NCI-H82 (cell line): ENCODE results near the gene STARD5.

Source experiments
- DNase-seq: peaks from one replicate; lab custom pipeline; 2025; lab: John Stamatoyannopoulos, UW

STARD5 gene

DNA sequence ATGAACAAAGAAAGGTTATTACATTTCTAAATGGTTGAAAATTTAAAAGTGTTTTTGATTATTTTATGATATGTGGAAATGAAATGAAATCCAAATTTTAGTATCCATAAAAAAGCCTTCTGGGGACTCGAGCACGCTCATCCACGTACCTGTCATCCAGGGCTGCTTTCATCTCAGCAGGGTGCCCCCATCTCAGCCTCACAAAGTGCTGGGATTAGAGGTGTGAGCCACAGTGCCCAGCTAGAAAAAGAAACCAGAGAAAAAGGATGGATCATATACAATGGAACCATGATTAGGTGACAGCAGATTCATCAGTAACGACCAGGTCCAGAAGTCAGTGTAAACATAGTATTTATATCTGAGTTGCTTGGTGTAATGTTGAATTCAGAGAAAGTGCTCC, 49.7 kb downstream of the STARD5 start:
- DNase-seq, result no peak

DNA sequence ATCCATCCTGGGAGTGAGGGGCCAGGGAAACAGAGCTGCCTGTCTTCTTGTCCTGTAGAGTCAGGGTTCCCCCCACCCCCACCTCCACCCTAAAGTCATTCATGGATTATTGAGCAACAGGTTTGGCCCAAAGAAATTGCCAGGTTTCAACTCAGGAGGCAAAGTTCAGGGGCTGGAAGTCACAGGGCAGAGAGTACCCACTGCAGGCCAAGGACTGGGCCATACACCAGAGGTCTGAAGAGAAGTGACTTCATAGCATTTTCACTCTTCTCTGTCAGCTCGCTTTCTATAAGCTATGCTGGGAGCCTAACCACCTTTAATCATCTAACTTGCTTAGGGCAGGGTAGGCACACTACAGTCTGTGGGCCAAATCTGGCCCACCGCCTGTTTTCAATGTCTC, 50.1 kb downstream of the STARD5 start:
- no peak for DNase-seq

DNA sequence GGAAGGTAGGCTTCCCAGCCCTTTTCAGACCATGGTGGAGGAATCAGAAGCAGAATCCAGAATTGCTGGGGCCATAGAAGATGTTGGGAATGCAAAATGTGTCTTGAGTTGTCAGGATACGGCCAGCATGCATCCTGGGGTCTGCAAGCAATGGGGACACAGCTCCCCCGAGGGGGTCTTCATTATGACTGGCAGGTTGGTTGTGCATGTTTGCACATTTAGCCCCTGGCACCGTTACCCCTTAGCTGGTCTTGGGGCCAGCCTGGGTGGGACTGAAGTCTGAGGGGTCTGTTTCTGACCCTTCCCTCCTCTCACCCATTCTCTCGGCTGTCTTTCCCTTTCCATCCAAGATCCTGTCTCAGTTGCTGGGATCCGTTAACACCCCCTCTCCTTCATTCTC, 50.7 kb downstream of the STARD5 start:
- no peak for DNase-seq

DNA sequence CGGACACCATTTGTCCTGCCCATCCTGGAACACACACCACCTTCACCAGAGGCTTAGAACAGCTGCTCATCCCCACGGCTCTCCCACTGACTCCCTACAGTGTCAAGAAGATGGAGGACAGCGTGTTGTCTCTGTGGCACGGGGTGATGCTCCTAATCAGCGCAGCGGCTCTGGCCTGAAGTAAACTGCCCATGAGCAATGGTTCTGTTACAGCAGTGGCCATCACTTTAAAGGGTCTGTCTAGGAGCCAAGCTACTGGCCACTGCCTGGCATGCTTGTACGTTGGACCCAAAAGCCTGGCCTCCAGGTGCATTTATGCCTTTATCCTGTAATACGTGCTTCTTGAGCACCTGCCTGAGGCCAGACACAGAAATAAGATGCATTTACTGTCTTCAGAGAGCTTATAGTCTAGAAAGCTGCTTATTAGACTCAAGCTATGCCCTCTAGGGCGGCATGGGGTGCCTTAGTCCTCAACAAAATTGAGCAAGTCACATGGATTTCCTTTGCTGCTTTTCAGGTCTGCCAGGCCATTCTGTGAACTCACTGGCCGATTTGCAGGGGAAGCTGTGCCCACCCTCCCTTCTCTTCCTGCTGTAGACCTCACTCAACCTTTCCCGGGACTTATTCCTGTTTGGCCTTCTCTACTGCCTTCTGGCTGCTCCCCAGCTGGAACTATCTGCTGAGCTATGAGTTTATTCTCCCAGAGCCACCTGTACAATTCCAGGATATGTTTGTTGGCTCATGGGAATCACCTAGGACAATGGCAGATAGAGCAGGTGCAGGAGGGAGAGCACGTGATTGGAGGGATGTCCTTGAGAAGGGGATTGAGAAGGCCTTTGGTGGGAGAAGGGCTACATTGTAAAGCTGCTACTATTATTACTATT, 51.9 kb downstream of the STARD5 start:
- DNase-seq, result no peak

DNA sequence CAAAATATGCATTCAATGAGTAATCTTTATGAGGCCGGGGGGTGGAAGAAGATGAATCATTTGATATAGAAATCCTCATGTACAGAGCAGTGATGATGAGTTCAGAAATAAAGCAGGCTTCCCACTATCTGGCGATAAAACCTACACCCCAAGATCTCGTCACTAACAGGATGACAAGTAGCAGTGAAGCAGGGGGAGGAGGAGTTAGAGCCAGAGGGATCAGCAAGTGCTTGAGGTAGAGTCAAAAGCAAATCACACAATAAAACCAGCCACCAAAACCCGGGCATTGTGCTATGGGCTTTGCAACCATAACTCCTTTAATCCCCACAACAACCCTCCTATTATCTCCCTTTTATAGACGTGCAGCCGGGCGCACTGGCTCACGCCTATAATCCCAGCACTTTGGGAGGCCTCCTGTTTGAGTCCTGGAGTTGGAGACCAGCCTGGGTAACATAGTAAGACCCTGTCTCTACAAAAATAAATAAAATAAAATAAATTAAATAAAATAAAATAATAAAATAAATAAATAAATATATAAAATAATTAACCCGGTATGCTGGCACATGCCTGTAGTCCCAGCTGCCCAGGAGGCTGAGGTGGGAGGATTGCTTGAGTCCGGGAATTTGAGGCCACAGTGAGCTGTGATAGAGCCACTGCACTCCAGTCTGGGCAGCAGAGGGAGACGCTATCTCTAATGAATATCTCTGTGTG, 53.0 kb downstream of the STARD5 start:
- peak; percentile 92 for DNase-seq

DNA sequence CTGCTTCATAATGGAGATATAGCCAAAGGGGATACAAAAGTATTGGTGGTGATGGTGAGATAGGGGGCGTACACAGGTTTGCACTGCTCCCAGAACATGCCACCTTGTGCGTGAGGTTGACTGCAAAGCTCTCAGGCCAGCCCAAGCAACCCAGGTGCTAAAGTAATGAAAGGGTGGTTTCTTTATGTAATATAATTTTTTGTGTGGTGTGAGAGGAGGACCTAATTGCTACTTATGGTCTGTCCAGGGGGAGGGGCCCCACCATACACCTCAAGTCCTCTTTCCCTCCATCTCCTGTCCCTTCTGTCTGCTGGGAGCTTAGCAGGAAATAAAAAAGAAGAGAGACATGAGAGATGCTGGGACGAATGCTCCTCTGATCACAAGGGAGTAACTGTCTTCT, 53.8 kb downstream of the STARD5 start:
- no peak for DNase-seq

DNA sequence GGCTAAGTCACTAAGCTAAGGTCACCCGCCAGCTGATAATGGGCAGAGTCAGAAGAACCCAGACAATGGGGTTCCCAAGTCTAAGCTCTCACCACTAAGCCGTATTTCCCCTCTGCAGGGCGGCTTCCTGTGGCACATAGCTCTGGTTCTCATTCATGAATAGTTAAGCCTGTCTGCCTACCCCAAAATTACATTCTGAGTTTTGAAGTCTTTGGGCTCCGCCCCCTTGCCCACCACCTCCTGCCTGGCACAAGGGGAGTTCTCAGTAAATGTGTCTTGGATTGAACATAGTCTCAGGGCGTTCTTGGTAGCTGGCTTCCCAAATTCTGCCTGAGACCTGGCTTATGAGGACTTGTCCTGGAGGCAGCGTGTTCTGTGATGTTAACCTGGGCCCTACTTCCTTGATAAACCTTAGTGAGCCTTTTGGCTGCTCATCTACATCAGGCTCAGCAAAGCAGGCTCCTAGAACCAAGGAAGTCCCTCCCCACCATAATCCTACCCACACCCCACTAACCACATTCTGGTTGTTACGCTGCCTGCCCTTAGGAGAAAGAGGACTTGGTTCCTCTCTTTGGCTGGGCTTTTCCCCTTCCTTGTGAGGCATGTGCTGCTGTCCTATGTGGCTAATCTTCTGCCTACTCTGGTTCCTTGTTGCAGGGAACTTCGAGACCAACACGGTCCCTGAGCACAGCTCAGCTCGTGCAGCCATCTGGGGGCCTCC, 54.9 kb downstream of the STARD5 start:
- DNase-seq, result no peak

DNA sequence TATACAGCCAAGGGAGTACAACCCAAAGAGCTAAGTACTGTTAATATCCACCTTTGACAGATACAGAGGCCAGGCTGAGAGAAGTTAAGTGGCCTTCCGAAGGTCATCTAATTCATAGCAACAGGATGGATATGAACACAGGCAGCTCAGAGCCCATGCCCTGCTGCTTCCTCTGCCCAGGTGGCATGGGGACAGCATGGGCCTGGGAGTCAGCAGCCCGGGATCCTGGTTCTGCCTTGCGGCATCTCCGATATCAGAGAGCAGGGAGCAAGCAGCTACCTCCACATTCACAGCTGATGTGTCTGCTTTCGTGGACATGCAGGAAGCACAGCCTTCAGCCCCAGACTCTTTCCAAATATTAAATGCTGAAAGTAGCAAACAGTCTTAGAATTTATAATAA, 55.6 kb downstream of the STARD5 start:
- DNase-seq, result no peak

DNA sequence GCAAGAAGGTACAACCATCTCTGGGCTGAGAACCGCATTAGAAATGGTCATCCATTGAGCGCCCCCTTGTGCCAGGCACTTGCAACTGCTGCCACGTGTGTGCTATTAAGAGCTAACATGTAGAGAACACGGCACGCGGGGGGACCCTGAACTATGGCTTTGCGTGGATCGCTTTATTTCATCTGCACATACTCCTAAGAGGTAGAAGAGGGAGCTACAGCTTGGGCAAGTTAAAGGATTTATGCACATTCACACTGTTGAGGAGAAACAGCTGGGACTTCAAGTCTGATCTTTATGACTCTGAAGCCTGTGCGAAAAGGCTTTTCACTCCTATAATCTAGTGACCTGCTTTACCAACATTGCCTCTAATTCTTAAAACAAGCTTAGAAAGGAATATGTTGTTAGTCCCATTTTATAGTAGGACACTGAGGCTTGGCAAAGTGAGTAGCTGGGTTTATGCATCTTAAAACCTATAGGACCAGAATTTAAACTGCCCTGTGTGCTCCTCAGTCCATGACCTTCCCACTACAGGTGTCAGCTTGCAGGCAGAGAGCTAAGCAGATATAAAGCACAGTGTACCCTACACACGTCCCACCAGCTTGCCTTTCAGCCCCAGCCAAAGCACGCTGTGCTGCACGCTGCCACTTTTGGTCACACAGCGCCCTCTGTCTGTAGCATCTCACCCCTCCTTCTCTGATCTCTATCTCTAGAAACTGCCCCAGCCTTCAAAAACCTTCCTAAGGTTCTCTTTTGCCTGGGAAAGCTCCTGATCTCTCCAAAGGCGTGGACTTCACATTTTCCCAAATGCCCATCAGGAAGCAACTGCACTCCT, 57.8 kb downstream of the STARD5 start:
- DNase-seq, result peak; percentile 95

DNA sequence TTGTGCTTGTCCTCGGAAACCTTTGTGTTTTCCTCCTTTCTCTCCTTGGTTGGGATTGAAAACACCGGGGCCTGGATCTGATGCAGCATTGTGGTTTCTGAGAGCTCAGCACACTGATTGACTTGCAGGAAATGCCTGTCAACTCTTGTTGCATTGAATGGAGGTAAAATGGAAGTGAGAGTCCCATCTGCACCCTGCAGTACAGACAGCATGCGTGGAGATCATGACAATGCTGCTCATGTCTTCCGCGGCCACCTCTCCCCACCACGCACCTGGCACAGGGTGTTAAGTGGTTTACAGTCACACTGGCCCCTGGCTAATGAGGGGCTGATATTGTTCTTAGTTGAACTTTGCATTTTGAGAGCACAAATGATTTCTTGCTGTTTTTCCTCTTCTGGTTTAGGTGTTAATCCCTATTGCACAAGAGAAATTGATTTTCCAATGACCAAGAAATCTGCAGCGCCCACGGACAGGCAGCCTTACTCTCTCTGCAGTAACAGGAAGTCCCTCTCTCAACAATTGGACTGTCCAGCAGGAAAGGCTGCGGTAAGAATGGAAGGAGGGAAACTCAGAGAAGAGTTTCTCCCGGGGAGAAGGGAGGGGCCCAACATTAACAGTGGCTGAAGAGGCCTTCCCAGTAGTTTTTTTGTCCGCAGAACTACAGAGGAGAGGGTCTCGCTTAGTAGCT, 58.5 kb downstream of the STARD5 start:
- DNase-seq, result peak; percentile 42

DNA sequence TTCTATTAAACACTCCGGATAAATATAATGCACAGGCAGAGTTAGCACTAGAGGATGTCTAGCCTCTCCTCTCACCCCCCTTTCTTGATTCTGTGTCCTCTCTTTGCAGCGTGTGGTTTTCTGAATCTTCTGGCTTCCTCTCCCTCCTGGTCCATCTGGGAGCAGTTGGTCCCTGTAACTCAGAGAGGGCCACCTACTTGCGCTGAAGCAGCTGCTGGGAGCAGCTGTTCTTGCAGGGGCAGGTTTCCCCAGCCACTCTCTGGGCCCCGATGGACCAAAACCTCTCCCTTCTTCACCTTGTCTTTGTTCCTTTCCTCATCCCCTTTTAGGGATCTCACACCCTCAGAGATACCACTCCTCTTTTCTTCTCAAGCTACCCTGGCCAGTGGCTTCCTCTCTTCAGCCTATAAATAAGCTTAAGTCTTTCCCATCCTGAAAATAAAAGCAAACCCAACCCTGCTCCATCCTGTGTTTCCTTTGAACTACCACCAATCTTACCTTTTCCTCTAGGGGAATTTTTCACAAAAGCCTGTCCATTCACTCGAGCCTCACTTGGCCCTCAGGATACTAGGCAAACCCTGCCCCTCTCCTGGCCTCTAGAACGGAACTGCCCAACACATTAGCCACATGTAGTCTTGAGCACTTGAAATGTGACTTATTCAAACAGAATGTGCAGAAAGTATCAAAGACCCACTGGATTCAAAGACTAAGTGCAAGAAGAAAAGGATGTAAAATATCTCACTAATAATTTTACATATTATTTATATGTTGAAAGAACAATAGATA, 59.7 kb downstream of the STARD5 start:
- DNase-seq, result no peak

DNA sequence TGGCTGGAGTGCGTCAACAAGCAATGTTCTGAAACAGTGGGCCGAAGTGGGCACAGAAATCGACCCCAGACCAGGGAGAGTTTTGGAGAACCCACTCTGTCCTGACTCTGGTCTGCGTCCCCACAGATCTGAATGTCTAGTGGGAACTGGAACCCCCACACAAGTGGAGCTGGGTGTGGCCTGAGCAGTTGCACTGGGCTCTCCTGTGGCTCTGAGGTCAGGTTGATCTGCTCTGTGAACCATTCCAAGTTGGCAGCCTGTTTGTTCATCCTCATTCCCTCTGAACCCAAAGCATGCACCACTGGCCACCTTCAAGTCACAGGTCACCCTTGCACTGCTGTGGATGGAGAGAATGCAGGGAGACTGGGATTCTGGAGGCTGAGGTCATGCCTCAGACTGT, 60.5 kb downstream of the STARD5 start:
- DNase-seq, result no peak

DNA sequence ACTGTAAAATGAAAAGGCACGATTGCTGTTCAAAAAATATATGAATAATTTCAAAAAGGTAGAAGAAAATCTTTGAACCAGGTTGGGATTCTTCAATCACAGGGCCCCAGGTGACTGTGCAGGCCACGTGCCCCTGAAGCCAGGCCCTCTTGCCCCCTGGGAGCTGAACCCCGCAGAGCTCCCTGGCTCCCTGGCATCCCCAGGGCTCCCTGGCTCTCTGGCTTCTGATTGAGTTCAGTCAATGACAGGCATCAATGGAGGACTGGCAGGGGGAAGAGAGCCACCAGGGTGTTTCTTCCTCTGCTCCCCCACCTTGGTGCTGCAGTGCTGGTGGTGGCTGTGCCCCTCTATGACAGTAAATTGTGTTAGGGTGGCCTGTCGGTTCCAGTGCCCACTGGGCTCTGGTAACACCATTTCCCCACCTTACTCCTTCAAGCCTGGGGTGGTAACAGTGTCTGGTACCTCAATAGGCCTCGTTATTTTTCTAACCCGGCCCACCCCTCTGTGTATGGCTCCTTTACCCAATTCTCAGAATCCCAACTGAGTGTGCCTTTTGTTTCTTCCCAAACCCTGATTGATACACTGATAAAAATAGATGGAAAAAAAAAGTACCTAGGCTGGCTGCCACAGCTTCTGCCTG, 62.6 kb downstream of the STARD5 start:
- DNase-seq, result no peak

DNA sequence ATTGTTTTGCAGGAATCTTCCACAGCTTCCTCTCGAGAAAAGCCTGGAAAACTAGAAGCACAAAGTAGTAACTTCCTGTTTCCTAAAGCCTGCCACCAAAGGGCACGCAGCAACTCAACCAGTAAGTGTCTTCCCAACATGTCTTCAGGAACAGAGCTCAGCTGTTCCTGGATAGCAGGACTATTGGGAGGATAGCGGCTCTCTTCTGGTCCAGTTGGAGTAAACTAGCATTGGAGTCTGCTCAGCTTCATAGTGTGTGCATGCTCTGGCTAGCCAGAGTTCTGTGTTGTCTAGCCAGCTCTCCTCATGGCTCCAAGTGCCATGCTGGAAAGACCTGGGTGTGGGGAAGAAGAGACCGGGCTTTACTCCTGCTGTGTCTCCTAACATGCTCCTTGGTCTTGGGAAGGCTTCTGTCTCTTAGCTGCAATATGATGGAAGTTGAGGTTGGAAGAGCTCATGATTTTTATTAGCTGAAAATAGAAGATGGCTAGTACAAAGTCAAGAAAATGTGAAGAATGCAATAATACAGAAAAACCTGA, 64.1 kb downstream of the STARD5 start:
- no peak for DNase-seq
